Immature natural killer cell (primary cell): ENCODE data around the gene SEPTIN3. TPM values are rescaled to one million over a fixed set of nuclear protein-coding genes. Genes with fewer than 3 reads are reported as not detected.
A peak's percentile ranks its signal among the peaks of the same experiment; 100 is the strongest.
"Not testable (repeated sequence)": the region's sequence is repeated elsewhere in the genome, so short reads cannot be mapped to it uniquely, and the experiment has no call there.

ENCODE experiments used
- DNase-seq, 3 donors: peaks; one replicate each; pipeline ENCODE4 v3.0.0; 2022; ENCODE audit warnings: mixed read lengths in 1 of 3
- H3K27ac Mint-ChIP-seq, 6 donors: one replicate each; pipeline ENCODE4 v1.8.0; 2020; ENCODE audit warnings: mixed read lengths in 6 of 6, mild to moderate bottlenecking in 5 of 6, inconsistent platforms in 4 of 6, moderate library complexity in 3 of 6
- H3K27me3 Mint-ChIP-seq, 3 donors: one replicate each; pipeline ENCODE4 v1.8.0; 2020 to 2021; ENCODE audit warnings: low read depth in 3 of 3, mild to moderate bottlenecking in 3 of 3, mixed read lengths in 3 of 3, moderate library complexity in 3 of 3, inconsistent platforms in 1 of 3
- H3K36me3 Mint-ChIP-seq, 3 donors: one replicate each; pipeline ENCODE4 v1.8.0; 2020; ENCODE audit warnings: mixed read lengths in 3 of 3, inconsistent platforms in 2 of 3, mild to moderate bottlenecking in 2 of 3
- H3K4me1 Mint-ChIP-seq, 2 donors: one replicate each; pipeline ENCODE4 v1.8.0; 2020; ENCODE audit warnings: inconsistent platforms in 2 of 2, mild to moderate bottlenecking in 2 of 2, mixed read lengths in 2 of 2, moderate library complexity in 1 of 2
- H3K4me3 Mint-ChIP-seq, 5 donors: one replicate each; pipeline ENCODE4 v1.8.0; 2020; ENCODE audit warnings: mild to moderate bottlenecking in 5 of 5, mixed read lengths in 5 of 5, inconsistent platforms in 3 of 5, moderate library complexity in 3 of 5
- H3K9me3 Mint-ChIP-seq, 6 donors: one replicate each; pipeline ENCODE4 v1.8.0; 2020; ENCODE audit warnings: mild to moderate bottlenecking in 6 of 6, mixed read lengths in 6 of 6, inconsistent platforms in 4 of 6, moderate library complexity in 3 of 6
- polyA plus RNA-seq, 3 donors: library from polyadenylated mRNA; unstranded; fragments of 300-500 nt; fragmentation: Illumina TruSeq; gene quantifications; one replicate each; pipeline ENCODE4 v1.2.3, GENCODE V29; 2021

The SEPTIN3 gene
- polyA plus RNA-seq, 3 donors from 2014 or later: not detected

DNA sequence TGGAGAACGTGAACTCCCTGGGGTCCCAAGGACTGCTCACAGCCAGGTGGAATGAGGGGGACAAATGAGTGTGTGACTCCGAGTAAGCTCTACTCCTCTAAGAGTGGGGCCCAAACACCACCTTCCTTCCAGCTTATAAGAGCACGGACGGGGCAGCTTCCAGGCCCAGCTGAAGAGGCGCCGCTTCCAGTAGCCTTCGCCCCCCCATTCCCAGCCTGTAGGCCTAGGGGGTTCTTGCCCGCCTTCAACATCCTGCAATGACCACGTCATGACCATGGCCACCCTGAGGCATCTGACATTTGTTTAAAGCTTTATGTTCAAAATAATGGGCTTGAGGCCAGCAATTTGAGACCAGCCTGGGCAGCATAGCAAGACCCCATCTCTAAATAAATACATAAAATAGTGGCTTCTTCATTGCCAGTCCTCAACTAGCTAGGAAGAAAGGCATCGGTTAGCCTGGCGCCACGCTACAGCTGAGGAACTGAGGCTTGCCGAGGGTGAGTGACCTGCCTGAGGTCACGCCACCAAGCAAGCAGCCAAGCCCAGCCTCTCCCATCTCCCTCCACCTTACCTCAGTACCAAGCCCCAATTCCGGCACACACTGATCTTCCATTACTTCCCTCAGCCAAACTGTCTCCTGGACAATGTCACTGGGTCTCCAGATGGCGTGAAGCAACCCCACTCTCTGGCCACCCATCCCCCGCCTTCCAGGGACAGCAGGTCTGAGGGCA, 34.8 kb upstream of the SEPTIN3 start:
- peaks cover 2 to 7% (median 3%) of the 10 kb centered on the region in 3 donors for H3K27me3 Mint-ChIP-seq
- no peak for DNase-seq
- H3K4me3 Mint-ChIP-seq: no peak overlapping the region
- no peaks in the 10 kb centered on the region for H3K36me3 Mint-ChIP-seq
- no peaks in the 10 kb centered on the region for H3K9me3 Mint-ChIP-seq
- H3K4me1 Mint-ChIP-seq: peaks cover 2% of the 10 kb centered on the region in 2 donors
- H3K27ac Mint-ChIP-seq: no peak overlapping the region

DNA sequence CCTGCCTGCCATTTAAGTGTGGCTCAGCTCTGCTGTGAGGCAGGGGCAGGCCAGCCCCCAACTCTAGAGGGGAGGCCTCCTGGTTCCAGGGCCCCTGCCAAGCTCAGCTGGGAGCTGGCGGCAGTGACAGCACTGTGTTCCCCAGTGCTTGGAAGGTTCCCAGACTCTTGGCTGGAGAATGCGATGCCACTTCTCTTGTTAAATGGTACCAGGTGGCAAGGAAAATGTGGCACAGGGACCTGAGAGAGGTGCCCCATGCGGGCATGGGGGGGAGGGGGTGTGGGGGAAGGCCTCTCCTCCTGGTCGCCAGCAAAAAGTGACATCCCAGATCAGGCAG, 34.3 kb upstream of the SEPTIN3 start:
- no peak overlapping the region for H3K27ac Mint-ChIP-seq
- no peaks in the 10 kb centered on the region for H3K36me3 Mint-ChIP-seq
- no peak overlapping the region for H3K4me3 Mint-ChIP-seq
- H3K27me3 Mint-ChIP-seq: peaks cover 7 to 12% (median 8%) of the 10 kb centered on the region in 3 donors
- no peak for DNase-seq
- H3K4me1 Mint-ChIP-seq: peaks cover 6 to 7% of the 10 kb centered on the region in 2 donors
- H3K9me3 Mint-ChIP-seq: no peaks in the 10 kb centered on the region

DNA sequence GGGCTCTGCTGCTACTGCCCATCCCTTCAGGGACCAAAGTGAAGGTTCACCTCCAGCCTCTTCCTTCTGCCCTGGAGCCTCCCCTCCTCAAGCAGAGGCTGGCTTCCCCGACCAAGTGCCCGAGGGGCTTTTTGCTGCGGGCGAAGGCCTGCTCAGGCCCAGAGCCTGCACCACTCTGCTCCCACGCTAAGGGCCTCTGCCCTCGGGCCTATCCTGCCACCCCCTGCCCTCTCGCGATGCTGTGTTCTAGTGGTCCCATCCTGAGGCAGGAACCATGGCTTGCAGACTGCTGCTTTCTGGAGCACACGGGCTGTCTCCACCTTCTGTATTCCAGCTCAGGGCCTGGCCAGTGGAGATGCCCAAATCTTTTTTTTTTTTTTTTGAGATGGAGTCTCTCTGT, 33.7 kb upstream of the SEPTIN3 start:
- H3K27me3 Mint-ChIP-seq: peaks cover 9 to 13% (median 11%) of the 10 kb centered on the region in 3 donors
- peaks cover 8 to 12% of the 10 kb centered on the region in 2 donors for H3K4me1 Mint-ChIP-seq
- H3K4me3 Mint-ChIP-seq: no peak overlapping the region
- DNase-seq: no peak
- no peaks in the 10 kb centered on the region for H3K9me3 Mint-ChIP-seq
- no peak overlapping the region for H3K27ac Mint-ChIP-seq
- H3K36me3 Mint-ChIP-seq: no peaks in the 10 kb centered on the region

- no peak overlapping the region for H3K27ac Mint-ChIP-seq
- no peaks in the 10 kb centered on the region for H3K9me3 Mint-ChIP-seq
- H3K36me3 Mint-ChIP-seq: no peaks in the 10 kb centered on the region
- peaks cover 15 to 21% of the 10 kb centered on the region in 2 donors for H3K4me1 Mint-ChIP-seq
- no peak overlapping the region for H3K4me3 Mint-ChIP-seq
- DNase-seq: no peak
- H3K27me3 Mint-ChIP-seq: peaks cover 9 to 20% (median 15%) of the 10 kb centered on the region in 3 donors
Measured at GRCh38 chr22:41936894-41937169, 32.4 kb upstream of the SEPTIN3 start.

DNA sequence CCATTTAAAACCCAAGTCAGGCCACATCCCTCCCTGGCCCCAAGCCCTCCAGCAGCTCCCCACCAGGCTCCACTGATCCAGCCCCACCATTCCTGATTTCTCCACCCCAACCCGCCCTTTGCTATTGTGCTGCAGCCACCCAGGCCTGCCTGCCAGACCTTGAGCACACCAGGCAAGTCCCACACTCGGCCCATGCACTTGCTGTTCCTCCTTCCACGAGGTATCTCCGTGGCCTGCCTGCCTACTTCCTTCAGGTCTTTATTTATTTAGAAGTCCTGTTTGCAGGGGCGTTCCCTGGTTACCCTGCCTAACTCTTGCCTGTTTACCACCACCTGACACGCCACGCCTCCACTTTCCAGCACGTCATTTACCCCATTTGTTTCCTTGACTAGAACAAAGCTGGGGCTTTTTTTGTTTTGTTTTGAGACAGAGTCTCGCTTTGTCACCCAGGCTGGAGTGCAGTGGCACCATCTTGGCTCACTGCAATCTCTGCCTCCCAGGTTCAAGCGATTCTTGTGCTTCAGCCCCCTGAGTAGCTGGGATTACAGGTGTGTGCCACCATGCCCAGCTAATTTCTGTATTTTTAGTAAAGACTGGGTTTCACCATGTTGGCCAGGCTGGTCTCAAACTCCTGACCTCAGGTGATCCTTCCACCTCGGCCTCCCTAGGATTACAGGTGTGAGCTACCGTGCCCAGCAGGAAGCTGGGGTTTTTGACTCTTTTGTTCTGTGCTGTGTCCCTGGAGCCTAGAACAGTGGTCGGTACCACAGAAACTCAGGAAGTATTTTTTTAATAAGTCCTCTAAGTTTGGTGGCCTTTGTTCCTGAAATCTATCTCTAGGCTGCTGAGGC, 29.0 kb upstream of the SEPTIN3 start:
- H3K9me3 Mint-ChIP-seq: no peaks in the 10 kb centered on the region
- H3K36me3 Mint-ChIP-seq: no peaks in the 10 kb centered on the region
- peak overlapping the region; percentile 84 to 100 (median 90) for H3K27ac Mint-ChIP-seq
- peaks cover 18 to 21% of the 10 kb centered on the region in 2 donors for H3K4me1 Mint-ChIP-seq
- H3K4me3 Mint-ChIP-seq: peak overlapping the region in 3 of 5 donors; percentile 39 to 89 (median 65)
- peak; percentile 43 to 89 (median 58) for DNase-seq
- peaks cover 9 to 21% (median 15%) of the 10 kb centered on the region in 3 donors for H3K27me3 Mint-ChIP-seq

- peak; percentile 77 to 86 (median 79) for DNase-seq
- Mint-ChIP-seq H3K9me3 (no peaks in the 10 kb centered on the region), H3K27me3 (peaks cover 9 to 23% (median 15%) of the 10 kb centered on the region in 3 donors), H3K4me1 (peaks cover 24 to 28% of the 10 kb centered on the region in 2 donors), H3K27ac (peak overlapping the region; percentile 76 to 100 (median 85)), H3K4me3 (peak overlapping the region in 2 of 5 donors; percentile 62 to 89), H3K36me3 (no peaks in the 10 kb centered on the region)
Measured at GRCh38 chr22:41940832-41941765, 28.1 kb upstream of the SEPTIN3 start.

- Mint-ChIP-seq H3K27ac (peak overlapping the region in 2 of 6 donors; percentile 15 to 47), H3K27me3 (peaks cover 11 to 25% (median 15%) of the 10 kb centered on the region in 3 donors), H3K4me1 (peaks cover 32 to 38% of the 10 kb centered on the region in 2 donors)
Measured at GRCh38 chr22:41943661-41944209, 25.5 kb upstream of the SEPTIN3 start.

GRCh38 chr22:41946629-41947423, 22.4 kb upstream of the SEPTIN3 start, which contains the start of gene CENPM:
CENPM (minus strand) TSS chr22:41947152; CDS start chr22:41947076, 76 bp downstream.
- peaks cover 17% of the 10 kb centered on the region in 2 donors for H3K4me1 Mint-ChIP-seq
- DNase-seq: peak; percentile 81 to 85 (median 82)
- H3K27me3 Mint-ChIP-seq: peaks cover 0 to 6% (median 3%) of the 10 kb centered on the region in 3 donors
- peak within 1 kb of the TSS; percentile 91 to 94 (median 93) for H3K4me3 Mint-ChIP-seq
- peak within 1 kb of the TSS; percentile 49 to 86 (median 68) for H3K27ac Mint-ChIP-seq
- no peaks in the 10 kb centered on the region for H3K9me3 Mint-ChIP-seq
- H3K36me3 Mint-ChIP-seq: no peaks in the 10 kb centered on the region

More at GRCh38 chr22:41943661-41944209, 25.5 kb upstream of the SEPTIN3 start:
- no peaks in the 10 kb centered on the region for H3K36me3 Mint-ChIP-seq
- peak overlapping the region in 2 of 5 donors; percentile 3 to 15 for H3K4me3 Mint-ChIP-seq
- no peak for DNase-seq
- H3K9me3 Mint-ChIP-seq: no peaks in the 10 kb centered on the region

- Mint-ChIP-seq H3K4me3 (peak overlapping the region; percentile 91 to 94 (median 93)), H3K36me3 (no peaks in the 10 kb centered on the region), H3K4me1 (peaks cover 17% of the 10 kb centered on the region in 2 donors), H3K27ac (peak overlapping the region in 1 of 6 donors; percentile 70), H3K27me3 (peaks cover 0 to 6% (median 3%) of the 10 kb centered on the region in 3 donors), H3K9me3 (no peaks in the 10 kb centered on the region)
- no peak for DNase-seq
Measured at GRCh38 chr22:41947424-41948080, 21.7 kb upstream of the SEPTIN3 start.

DNA sequence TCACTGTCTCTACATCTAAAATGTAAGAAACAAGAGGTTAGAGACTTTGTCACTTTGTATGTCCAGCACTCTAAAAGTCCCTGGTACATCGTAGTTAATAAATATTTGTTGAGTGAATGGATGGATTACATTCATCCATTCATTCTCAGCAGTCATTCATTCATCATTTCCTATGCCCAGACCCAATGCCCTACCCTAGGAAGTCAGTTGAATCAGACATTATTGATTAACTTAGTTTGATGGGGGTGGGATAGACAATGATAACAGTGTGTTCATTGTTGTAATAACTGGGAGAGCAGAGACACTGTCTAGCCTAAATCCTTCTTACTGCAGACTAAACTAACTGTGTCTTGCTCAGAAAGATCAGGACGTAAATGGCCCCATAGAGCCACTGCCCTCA, 21.1 kb upstream of the SEPTIN3 start:
- Mint-ChIP-seq H3K27ac (no peak overlapping the region), H3K27me3 (peaks cover 0 to 5% (median 4%) of the 10 kb centered on the region in 3 donors), H3K4me3 (peak overlapping the region in 2 of 5 donors; percentile 14 to 17), H3K9me3 (no peaks in the 10 kb centered on the region), H3K36me3 (no peaks in the 10 kb centered on the region), H3K4me1 (peaks cover 17% of the 10 kb centered on the region in 2 donors)
- DNase-seq: no peak

DNA sequence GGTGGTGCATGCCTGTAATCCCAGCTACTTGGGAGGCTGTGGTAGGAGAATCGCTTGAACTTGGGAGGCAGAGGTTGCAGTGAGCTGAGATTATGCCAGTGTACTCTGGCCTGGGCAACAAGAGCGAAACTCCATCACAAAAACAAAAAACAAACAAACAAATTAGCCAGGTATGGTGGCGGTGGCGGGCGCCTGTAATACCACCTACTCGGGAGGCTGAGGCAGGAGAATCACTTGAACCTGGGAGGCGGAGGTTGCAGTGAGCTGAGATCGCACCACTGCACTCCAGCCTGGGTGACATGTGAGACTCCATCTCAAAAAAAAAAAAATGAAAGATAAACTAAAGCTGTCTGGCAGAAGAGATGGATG, 20.3 kb upstream of the SEPTIN3 start:
- H3K9me3 Mint-ChIP-seq, H3K27ac Mint-ChIP-seq, H3K27me3 Mint-ChIP-seq, H3K36me3 Mint-ChIP-seq, H3K4me3 Mint-ChIP-seq, DNase-seq: not testable (repeated sequence)
- peaks cover 17% of the 10 kb centered on the region in 2 donors for H3K4me1 Mint-ChIP-seq

GRCh38 chr22:41949297-41949965, 19.8 kb upstream of the SEPTIN3 start:
- peaks cover 17% of the 10 kb centered on the region in 2 donors for H3K4me1 Mint-ChIP-seq
- H3K4me3 Mint-ChIP-seq: no peak overlapping the region
- H3K27ac Mint-ChIP-seq: no peak overlapping the region
- DNase-seq: no peak
- no peaks in the 10 kb centered on the region for H3K9me3 Mint-ChIP-seq
- H3K27me3 Mint-ChIP-seq: peaks cover 0 to 5% (median 4%) of the 10 kb centered on the region in 3 donors
- H3K36me3 Mint-ChIP-seq: no peaks in the 10 kb centered on the region
